ENCODE measurements around the gene THSD4.

THSD4 gene

GRCh38 chr15:71084264-71084663 is 31.0 kb upstream of the THSD4 start:
- H3K4me3 ChIP-seq (ENCODE audit: low read depth in 1 of 2, low read length in 2 of 2) = no peak overlapping the region
- H3K4me1 ChIP-seq (ENCODE audit: control insufficient read depth in 1 of 2, insufficient read depth in 2 of 2, low read length in 2 of 2) = no peaks in the 10 kb centered on the region
- no peaks in the 10 kb centered on the region for H3K27me3 ChIP-seq (ENCODE audit: low read depth, low read length)
- H3K27ac ChIP-seq (ENCODE audit: low read length) = no peak overlapping the region
- no peaks in the 10 kb centered on the region for H3K36me3 ChIP-seq (ENCODE audit: control insufficient read depth in 1 of 2, insufficient read depth in 2 of 2, low read length in 2 of 2)
- H3K9me3 ChIP-seq (ENCODE audit: control insufficient read depth in 1 of 2, low read length in 2 of 2) = no peaks in the 10 kb centered on the region

DNA sequence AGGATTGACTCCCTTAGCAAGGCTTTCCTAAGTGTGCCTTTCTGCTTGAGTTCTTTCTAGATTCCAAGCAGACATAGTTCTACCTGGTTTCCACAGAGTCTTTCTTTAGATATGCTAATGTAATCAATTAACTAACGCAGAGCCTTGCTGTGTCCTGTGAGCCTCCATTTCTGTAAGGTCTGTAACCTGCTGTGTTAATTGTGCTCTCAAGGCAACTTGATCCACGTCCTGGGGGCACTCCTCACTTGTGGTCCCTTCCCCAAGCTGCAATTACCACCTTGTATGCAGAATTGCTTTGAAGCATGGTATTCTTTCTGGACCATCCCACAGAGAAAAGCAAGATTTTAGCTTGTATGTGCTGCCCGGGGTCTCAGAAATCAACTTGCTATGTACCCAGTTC is 29.5 kb upstream of the THSD4 start:
- Histone ChIP-seq H3K4me3 (ENCODE audit: low read depth in 1 of 2, low read length in 2 of 2) (no peak overlapping the region), H3K27ac (ENCODE audit: low read length) (no peak overlapping the region), H3K4me1 (ENCODE audit: control insufficient read depth in 1 of 2, insufficient read depth in 2 of 2, low read length in 2 of 2) (no peaks in the 10 kb centered on the region), H3K27me3 (ENCODE audit: low read depth, low read length) (no peaks in the 10 kb centered on the region), H3K9me3 (ENCODE audit: control insufficient read depth in 1 of 2, low read length in 2 of 2) (no peaks in the 10 kb centered on the region), H3K36me3 (ENCODE audit: control insufficient read depth in 1 of 2, insufficient read depth in 2 of 2, low read length in 2 of 2) (no peaks in the 10 kb centered on the region)

DNA sequence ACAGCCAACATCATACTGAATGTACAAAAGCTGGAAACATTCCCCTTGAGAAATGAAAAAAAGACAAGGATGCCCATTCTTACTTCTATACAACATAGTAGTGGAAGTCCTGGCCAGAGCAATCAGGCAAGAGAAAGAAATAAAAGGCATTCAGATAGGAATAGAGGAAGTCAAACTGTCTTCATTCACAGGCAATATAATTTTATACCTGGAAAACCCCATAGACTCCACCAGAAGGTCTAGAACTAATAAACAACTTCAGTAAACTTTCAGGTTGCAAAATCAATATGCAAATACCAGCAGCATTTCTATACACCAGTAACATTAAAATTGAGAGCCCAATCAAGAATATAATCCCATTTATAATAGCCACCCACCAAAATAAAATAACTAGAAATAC is 27.1 kb upstream of the THSD4 start:
- Histone ChIP-seq H3K27me3 (ENCODE audit: low read depth, low read length) (no peaks in the 10 kb centered on the region), H3K4me1 (ENCODE audit: control insufficient read depth in 1 of 2, insufficient read depth in 2 of 2, low read length in 2 of 2) (no peaks in the 10 kb centered on the region), H3K4me3 (ENCODE audit: low read depth in 1 of 2, low read length in 2 of 2) (no peak overlapping the region), H3K36me3 (ENCODE audit: control insufficient read depth in 1 of 2, insufficient read depth in 2 of 2, low read length in 2 of 2) (no peaks in the 10 kb centered on the region), H3K27ac (ENCODE audit: low read length) (no peak overlapping the region), H3K9me3 (ENCODE audit: control insufficient read depth in 1 of 2, low read length in 2 of 2) (no peaks in the 10 kb centered on the region)

- Histone ChIP-seq H3K27me3 (ENCODE audit: low read depth, low read length) (no peaks in the 10 kb centered on the region), H3K36me3 (ENCODE audit: control insufficient read depth in 1 of 2, insufficient read depth in 2 of 2, low read length in 2 of 2) (no peaks in the 10 kb centered on the region), H3K9me3 (ENCODE audit: control insufficient read depth in 1 of 2, low read length in 2 of 2) (no peaks in the 10 kb centered on the region), H3K4me3 (ENCODE audit: low read depth in 1 of 2, low read length in 2 of 2) (no peak overlapping the region), H3K27ac (ENCODE audit: low read length) (no peak overlapping the region), H3K4me1 (ENCODE audit: control insufficient read depth in 1 of 2, insufficient read depth in 2 of 2, low read length in 2 of 2) (no peaks in the 10 kb centered on the region)
Observed at GRCh38 chr15:71088683-71089082, 26.6 kb upstream of the THSD4 start.

- Histone ChIP-seq H3K9me3 (ENCODE audit: control insufficient read depth in 1 of 2, low read length in 2 of 2) (no peaks in the 10 kb centered on the region), H3K27me3 (ENCODE audit: low read depth, low read length) (no peaks in the 10 kb centered on the region), H3K4me3 (ENCODE audit: low read depth in 1 of 2, low read length in 2 of 2) (no peak overlapping the region), H3K27ac (ENCODE audit: low read length) (no peak overlapping the region), H3K36me3 (ENCODE audit: control insufficient read depth in 1 of 2, insufficient read depth in 2 of 2, low read length in 2 of 2) (no peaks in the 10 kb centered on the region), H3K4me1 (ENCODE audit: control insufficient read depth in 1 of 2, insufficient read depth in 2 of 2, low read length in 2 of 2) (no peaks in the 10 kb centered on the region)
Observed at GRCh38 chr15:71089801-71090200, 25.5 kb upstream of the THSD4 start.

DNA sequence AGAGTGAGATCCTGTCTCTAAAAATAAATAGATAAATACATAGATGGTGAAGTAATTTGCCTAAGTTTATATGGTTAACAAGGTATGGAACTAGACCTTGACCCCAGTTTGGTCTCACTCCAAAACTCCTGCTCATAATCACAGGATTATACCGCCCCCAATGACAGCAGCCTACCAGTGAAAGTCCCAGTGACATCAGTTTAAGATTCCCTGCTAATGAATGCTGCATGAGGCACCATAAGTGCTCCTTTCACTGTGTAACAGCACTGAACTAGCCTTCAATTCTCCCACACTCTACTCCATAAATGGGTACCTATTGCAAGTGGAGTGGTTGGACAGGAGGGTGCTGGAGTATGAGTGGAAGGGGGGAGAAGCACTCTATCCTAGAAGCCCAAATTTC is 23.7 kb upstream of the THSD4 start:
- no peaks in the 10 kb centered on the region for H3K4me1 ChIP-seq (ENCODE audit: control insufficient read depth in 1 of 2, insufficient read depth in 2 of 2, low read length in 2 of 2)
- no peaks in the 10 kb centered on the region for H3K9me3 ChIP-seq (ENCODE audit: control insufficient read depth in 1 of 2, low read length in 2 of 2)
- no peaks in the 10 kb centered on the region for H3K27me3 ChIP-seq (ENCODE audit: low read depth, low read length)
- no peak overlapping the region for H3K4me3 ChIP-seq (ENCODE audit: low read depth in 1 of 2, low read length in 2 of 2)
- no peaks in the 10 kb centered on the region for H3K36me3 ChIP-seq (ENCODE audit: control insufficient read depth in 1 of 2, insufficient read depth in 2 of 2, low read length in 2 of 2)
- no peak overlapping the region for H3K27ac ChIP-seq (ENCODE audit: low read length)

GRCh38 chr15:71092056-71092600 is 23.1 kb upstream of the THSD4 start:
- Histone ChIP-seq H3K27ac (ENCODE audit: low read length) (no peak overlapping the region), H3K4me1 (ENCODE audit: control insufficient read depth in 1 of 2, insufficient read depth in 2 of 2, low read length in 2 of 2) (no peaks in the 10 kb centered on the region), H3K9me3 (ENCODE audit: control insufficient read depth in 1 of 2, low read length in 2 of 2) (no peaks in the 10 kb centered on the region), H3K27me3 (ENCODE audit: low read depth, low read length) (no peaks in the 10 kb centered on the region), H3K4me3 (ENCODE audit: low read depth in 1 of 2, low read length in 2 of 2) (no peak overlapping the region), H3K36me3 (ENCODE audit: control insufficient read depth in 1 of 2, insufficient read depth in 2 of 2, low read length in 2 of 2) (no peaks in the 10 kb centered on the region)

GRCh38 chr15:71093054-71094024 is 21.9 kb upstream of the THSD4 start:
- Histone ChIP-seq H3K27me3 (ENCODE audit: low read depth, low read length) (no peaks in the 10 kb centered on the region), H3K36me3 (ENCODE audit: control insufficient read depth in 1 of 2, insufficient read depth in 2 of 2, low read length in 2 of 2) (no peaks in the 10 kb centered on the region), H3K4me3 (ENCODE audit: low read depth in 1 of 2, low read length in 2 of 2) (no peak overlapping the region), H3K27ac (ENCODE audit: low read length) (no peak overlapping the region), H3K9me3 (ENCODE audit: control insufficient read depth in 1 of 2, low read length in 2 of 2) (no peaks in the 10 kb centered on the region), H3K4me1 (ENCODE audit: control insufficient read depth in 1 of 2, insufficient read depth in 2 of 2, low read length in 2 of 2) (no peaks in the 10 kb centered on the region)

GRCh38 chr15:71094137-71094536 is 21.1 kb upstream of the THSD4 start:
- Histone ChIP-seq H3K4me1 (ENCODE audit: control insufficient read depth in 1 of 2, insufficient read depth in 2 of 2, low read length in 2 of 2) (no peaks in the 10 kb centered on the region), H3K36me3 (ENCODE audit: control insufficient read depth in 1 of 2, insufficient read depth in 2 of 2, low read length in 2 of 2) (no peaks in the 10 kb centered on the region), H3K4me3 (ENCODE audit: low read depth in 1 of 2, low read length in 2 of 2) (no peak overlapping the region), H3K27me3 (ENCODE audit: low read depth, low read length) (no peaks in the 10 kb centered on the region), H3K9me3 (ENCODE audit: control insufficient read depth in 1 of 2, low read length in 2 of 2) (no peaks in the 10 kb centered on the region), H3K27ac (ENCODE audit: low read length) (no peak overlapping the region)

GRCh38 chr15:71096676-71097075 is 18.6 kb upstream of the THSD4 start:
- H3K27ac ChIP-seq (ENCODE audit: low read length) = no peak overlapping the region
- H3K9me3 ChIP-seq (ENCODE audit: control insufficient read depth in 1 of 2, low read length in 2 of 2) = no peaks in the 10 kb centered on the region
- no peaks in the 10 kb centered on the region for H3K4me1 ChIP-seq (ENCODE audit: control insufficient read depth in 1 of 2, insufficient read depth in 2 of 2, low read length in 2 of 2)
- no peaks in the 10 kb centered on the region for H3K27me3 ChIP-seq (ENCODE audit: low read depth, low read length)
- H3K36me3 ChIP-seq (ENCODE audit: control insufficient read depth in 1 of 2, insufficient read depth in 2 of 2, low read length in 2 of 2) = no peaks in the 10 kb centered on the region
- no peak overlapping the region for H3K4me3 ChIP-seq (ENCODE audit: low read depth in 1 of 2, low read length in 2 of 2)

DNA sequence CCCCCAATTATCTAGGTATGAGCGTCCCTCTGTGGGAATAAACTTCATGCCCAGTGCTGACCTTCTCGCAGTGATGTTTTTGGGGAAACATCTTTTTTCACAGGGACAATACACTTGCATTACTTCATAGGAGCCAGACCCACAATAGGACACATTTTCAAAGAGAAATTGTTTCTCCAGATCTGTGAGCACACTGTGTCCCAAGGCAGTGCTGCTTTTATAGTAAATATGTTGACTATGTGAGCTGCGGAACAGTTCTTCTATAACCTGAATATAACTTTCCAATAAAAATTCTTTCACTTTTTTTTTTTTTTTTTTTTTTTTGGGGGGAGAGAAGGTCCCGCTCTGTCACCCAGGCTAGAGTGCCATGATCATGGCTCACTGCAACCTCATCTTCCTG is 17.4 kb upstream of the THSD4 start:
- H3K9me3 ChIP-seq (ENCODE audit: control insufficient read depth in 1 of 2, low read length in 2 of 2) = no peaks in the 10 kb centered on the region
- H3K36me3 ChIP-seq (ENCODE audit: control insufficient read depth in 1 of 2, insufficient read depth in 2 of 2, low read length in 2 of 2) = no peaks in the 10 kb centered on the region
- H3K27ac ChIP-seq (ENCODE audit: low read length) = no peak overlapping the region
- no peak overlapping the region for H3K4me3 ChIP-seq (ENCODE audit: low read depth in 1 of 2, low read length in 2 of 2)
- no peaks in the 10 kb centered on the region for H3K4me1 ChIP-seq (ENCODE audit: control insufficient read depth in 1 of 2, insufficient read depth in 2 of 2, low read length in 2 of 2)
- no peaks in the 10 kb centered on the region for H3K27me3 ChIP-seq (ENCODE audit: low read depth, low read length)
